ENCODE data around the gene SLC17A2.

Gene SLC17A2

DNA sequence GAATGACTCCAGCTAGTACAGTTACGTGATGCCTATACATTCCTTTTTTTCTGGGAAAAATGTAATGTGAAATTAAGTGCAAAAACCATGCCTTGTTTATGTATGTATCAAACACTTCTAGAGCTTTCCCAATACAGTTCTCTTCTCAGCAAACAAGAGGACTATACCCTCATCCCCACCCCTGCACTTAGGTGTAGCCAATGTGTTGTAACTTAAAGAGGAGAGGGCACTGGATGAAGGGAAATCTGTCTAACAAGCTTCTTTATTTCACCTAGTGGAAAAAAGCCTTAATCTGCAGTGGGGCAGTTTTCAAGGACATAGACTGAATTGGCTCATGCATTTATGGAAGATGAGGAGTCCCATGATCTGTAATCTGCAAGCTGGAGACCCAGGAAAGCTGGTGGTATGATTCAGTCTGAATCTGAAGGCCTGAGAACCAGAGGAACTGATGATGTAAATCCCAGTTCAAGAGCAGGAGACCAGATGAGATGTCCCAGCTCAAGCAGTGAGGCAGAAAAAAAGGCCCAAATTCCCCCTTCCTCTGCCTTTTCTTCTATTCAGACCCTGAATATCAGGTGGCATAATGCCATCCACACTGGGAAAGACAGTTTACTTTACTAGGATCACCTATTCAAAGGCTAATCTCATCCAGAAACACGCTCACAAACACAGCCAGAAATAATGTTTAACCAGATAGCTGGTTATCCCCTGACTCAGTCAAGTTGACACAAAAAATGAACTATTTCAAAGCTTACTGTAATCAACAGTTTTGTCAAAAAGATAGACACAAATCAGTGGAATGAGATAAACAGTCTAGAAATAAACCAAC is 30.7 kb downstream of the SLC17A2 start:
- no peak for DNase-seq
- H3K4me3 ChIP-seq (ENCODE audit: low read depth, low read length): no peak overlapping the region
- in situ Hi-C loops (cut with HindIII; ENCODE audit: low pct_ligation_motif_present, low sequenced_read_pairs): no loop called here
- H3K36me3 ChIP-seq (replicated peaks): no peaks in the 10 kb centered on the region
- TF ChIP-seq, protein P1, sequence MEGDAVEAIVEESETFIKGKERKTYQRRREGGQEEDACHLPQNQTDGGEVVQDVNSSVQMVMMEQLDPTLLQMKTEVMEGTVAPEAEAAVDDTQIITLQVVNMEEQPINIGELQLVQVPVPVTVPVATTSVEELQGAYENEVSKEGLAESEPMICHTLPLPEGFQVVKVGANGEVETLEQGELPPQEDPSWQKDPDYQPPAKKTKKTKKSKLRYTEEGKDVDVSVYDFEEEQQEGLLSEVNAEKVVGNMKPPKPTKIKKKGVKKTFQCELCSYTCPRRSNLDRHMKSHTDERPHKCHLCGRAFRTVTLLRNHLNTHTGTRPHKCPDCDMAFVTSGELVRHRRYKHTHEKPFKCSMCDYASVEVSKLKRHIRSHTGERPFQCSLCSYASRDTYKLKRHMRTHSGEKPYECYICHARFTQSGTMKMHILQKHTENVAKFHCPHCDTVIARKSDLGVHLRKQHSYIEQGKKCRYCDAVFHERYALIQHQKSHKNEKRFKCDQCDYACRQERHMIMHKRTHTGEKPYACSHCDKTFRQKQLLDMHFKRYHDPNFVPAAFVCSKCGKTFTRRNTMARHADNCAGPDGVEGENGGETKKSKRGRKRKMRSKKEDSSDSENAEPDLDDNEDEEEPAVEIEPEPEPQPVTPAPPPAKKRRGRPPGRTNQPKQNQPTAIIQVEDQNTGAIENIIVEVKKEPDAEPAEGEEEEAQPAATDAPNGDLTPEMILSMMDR (IDR thresholded peaks at IDR 0.05; ENCODE audit: low read depth, low read length, missing control alignments): no peak
- H3K27me3 ChIP-seq (replicated peaks): no peaks in the 10 kb centered on the region
- no peak overlapping the region for H3K27ac ChIP-seq

DNA sequence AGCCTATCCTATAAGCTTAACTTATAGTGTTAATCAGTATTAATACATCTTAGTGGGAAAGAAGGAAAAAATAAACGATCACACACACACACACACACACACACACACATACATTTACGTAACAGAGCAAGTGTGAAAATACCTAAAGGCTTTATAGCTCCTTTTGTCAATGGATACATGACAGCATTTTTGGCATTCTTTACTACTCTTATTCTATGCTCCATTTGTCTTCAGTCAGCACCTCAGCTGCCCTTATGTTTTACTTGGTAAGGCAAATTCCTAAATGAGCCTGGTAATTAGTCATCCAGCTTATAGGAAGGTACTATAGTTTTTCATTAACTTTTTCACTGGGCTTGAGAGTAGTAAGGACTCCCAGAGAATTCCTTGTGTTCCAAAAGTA is 31.4 kb downstream of the SLC17A2 start:
- Histone ChIP-seq H3K36me3 (replicated peaks) (no peaks in the 10 kb centered on the region), H3K27me3 (replicated peaks) (no peaks in the 10 kb centered on the region), H3K4me3 (ENCODE audit: low read depth, low read length) (no peak overlapping the region), H3K27ac (no peak overlapping the region)
- TF ChIP-seq, protein P1 (IDR thresholded peaks at IDR 0.05; ENCODE audit: low read depth, low read length, missing control alignments): no peak
- DNase-seq: no peak
- in situ Hi-C loops (cut with HindIII; ENCODE audit: low pct_ligation_motif_present, low sequenced_read_pairs): no loop called here

DNA sequence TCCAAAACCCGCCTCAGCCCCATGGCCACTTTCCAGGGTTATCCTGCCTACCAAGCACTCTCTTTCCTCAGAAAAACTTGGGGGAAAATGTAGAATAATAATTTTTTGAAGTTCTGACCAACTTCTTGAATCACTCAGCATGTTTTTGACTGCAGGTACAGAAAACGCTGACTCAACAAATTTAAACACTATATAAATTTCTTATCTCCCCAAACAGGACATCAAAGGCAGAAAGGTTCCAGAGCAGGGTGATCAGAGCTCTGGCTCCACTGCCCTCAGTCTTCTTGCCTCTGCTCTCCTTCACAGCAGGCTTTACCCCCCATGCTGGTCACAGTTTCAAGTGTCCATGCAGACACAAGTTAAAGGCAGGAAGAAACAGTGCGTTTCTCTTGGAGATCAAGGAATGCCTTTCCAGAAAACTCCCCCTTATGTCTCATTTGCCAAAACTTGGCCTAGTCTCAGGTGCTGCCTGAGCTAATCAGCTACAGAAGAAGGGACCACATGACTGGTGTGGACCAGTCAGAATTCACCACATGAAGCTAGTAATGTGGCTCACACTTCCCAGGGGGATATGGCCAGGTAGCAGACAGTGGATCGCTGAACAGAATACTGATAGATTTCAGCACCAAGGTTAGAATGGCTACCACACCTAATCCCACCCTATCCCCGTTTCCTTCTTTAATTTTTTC is 32.1 kb downstream of the SLC17A2 start:
- in situ Hi-C loops (cut with HindIII; ENCODE audit: low pct_ligation_motif_present, low sequenced_read_pairs): no loop called here
- TF ChIP-seq, protein P1 (IDR thresholded peaks at IDR 0.05; ENCODE audit: low read depth, low read length, missing control alignments): no peak
- Histone ChIP-seq H3K36me3 (replicated peaks) (no peaks in the 10 kb centered on the region), H3K4me3 (ENCODE audit: low read depth, low read length) (no peak overlapping the region), H3K27me3 (replicated peaks) (no peaks in the 10 kb centered on the region), H3K27ac (no peak overlapping the region)
- no peak for DNase-seq

DNA sequence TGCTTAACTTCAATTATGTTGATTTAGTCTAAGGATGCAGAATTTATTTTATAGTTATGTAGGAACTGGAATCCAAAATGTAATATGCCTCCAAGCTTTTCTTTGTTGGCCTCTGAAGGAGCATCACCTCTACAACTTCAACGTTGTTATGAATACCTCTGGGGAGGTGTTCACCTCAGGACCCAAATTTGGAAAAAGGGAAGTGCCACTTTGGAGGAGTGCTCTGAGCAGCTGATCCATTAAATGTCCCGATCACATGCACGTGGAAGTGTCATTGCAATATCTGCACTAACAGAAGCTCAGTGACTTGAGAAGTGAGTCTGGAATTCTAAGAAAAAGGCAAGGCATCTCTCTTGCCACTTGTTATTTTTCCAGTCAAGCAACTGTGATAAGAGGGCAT is 34.2 kb downstream of the SLC17A2 start:
- no peak for DNase-seq
- Histone ChIP-seq H3K36me3 (replicated peaks) (no peaks in the 10 kb centered on the region), H3K27me3 (replicated peaks) (no peaks in the 10 kb centered on the region), H3K27ac (no peak overlapping the region), H3K4me3 (ENCODE audit: low read depth, low read length) (no peak overlapping the region)
- in situ Hi-C loops (cut with HindIII; ENCODE audit: low pct_ligation_motif_present, low sequenced_read_pairs): no loop called here
- TF ChIP-seq, protein P1 (IDR thresholded peaks at IDR 0.05; ENCODE audit: low read depth, low read length, missing control alignments): no peak

DNA sequence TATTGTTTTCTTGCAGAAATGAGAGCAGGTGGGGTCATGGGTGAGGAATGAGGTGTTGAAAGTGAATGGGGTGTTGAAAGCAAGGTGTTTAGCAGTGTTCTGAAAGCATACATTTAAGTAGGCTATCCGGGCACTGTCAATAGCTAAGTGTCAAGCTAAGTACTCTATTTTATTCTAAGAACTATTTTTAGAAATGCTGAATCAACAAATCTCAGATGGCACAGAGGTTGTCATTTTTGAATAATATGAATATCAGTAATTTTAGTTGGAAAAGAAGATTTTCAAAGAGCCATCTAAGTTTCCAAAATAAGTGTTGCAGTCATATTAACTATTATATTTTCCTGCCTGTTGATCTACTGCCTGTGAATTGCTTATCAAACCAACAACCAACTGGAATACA is 34.7 kb downstream of the SLC17A2 start:
- H3K4me3 ChIP-seq (ENCODE audit: low read depth, low read length): no peak overlapping the region
- TF ChIP-seq, protein P1 (IDR thresholded peaks at IDR 0.05; ENCODE audit: low read depth, low read length, missing control alignments): no peak
- no peaks in the 10 kb centered on the region for H3K27me3 ChIP-seq (replicated peaks)
- in situ Hi-C loops (cut with HindIII; ENCODE audit: low pct_ligation_motif_present, low sequenced_read_pairs): no loop called here
- H3K36me3 ChIP-seq (replicated peaks): no peaks in the 10 kb centered on the region
- DNase-seq: no peak
- no peak overlapping the region for H3K27ac ChIP-seq

Measured in brain microvascular endothelial cell (primary cell).